ENCODE measurements around the gene TRIM17.

- no peak for TF ChIP-seq CTCF (conservative IDR thresholded peaks at IDR 0.05; ENCODE audit: low read depth in 2 of 2)
- no peak for TF ChIP-seq POLR2AphosphoS5 (IDR thresholded peaks at IDR 0.05; ENCODE audit: low read depth)
- TF ChIP-seq JUNB (IDR thresholded peaks at IDR 0.05; ENCODE audit: unreplicated experiment): no peak
These were observed 3.2 kb downstream of the TRIM17 start for GRCh38 chr1:228413241-228414010.
